Duodenal mucosa (tissue), 2 donors: Measurements from ENCODE around the gene PAQR5.
"Not testable (repeated sequence)": the region's sequence is repeated elsewhere in the genome, so short reads cannot be mapped to it uniquely, and the experiment has no call there.

ENCODE experiments used
- H3K27ac ChIP-seq: one replicate; pipeline ENCODE4 v1.7.0; 2013; ENCODE audit warnings: low read depth, low read length
- H3K27me3 ChIP-seq, 2 donors: one replicate each; pipeline ENCODE4 v1.7.0; 2013; ENCODE audit warnings: low read length in 2 of 2, control low read depth in 1 of 2; ENCODE audit not compliant: insufficient read depth in 2 of 2, control insufficient read depth in 1 of 2
- H3K36me3 ChIP-seq, 2 donors: one replicate each; pipeline ENCODE4 v1.7.0; 2013; ENCODE audit warnings: low read length in 2 of 2, control low read depth in 1 of 2; ENCODE audit not compliant: insufficient read depth in 2 of 2, control insufficient read depth in 1 of 2
- H3K4me1 ChIP-seq, 2 donors: one replicate each; pipeline ENCODE4 v1.7.0; 2013; ENCODE audit warnings: low read length in 2 of 2, control low read depth in 1 of 2; ENCODE audit not compliant: insufficient read depth in 2 of 2, control insufficient read depth in 1 of 2
- H3K4me3 ChIP-seq, 2 donors: one replicate each; pipeline ENCODE4 v1.7.0; 2013; ENCODE audit warnings: low read length in 2 of 2, low read depth in 1 of 2
- H3K9ac ChIP-seq, 2 donors: one replicate each; pipeline ENCODE4 v1.7.0; 2013; ENCODE audit warnings: low read length in 2 of 2, low read depth in 1 of 2
- H3K9me3 ChIP-seq, 2 donors: one replicate each; pipeline ENCODE4 v1.7.0; 2013; ENCODE audit warnings: low read length in 2 of 2, control low read depth in 1 of 2; ENCODE audit not compliant: control insufficient read depth in 1 of 2

PAQR5 gene

GRCh38 chr15:69293741-69294615 is 4.7 kb upstream of the PAQR5 start:
- Histone ChIP-seq H3K36me3 (no peaks in the 10 kb centered on the region), H3K27ac (no peak overlapping the region), H3K27me3 (peaks cover 0 to 3% of the 10 kb centered on the region in 2 donors), H3K9me3 (no peaks in the 10 kb centered on the region), H3K4me1 (peaks cover 0 to 20% of the 10 kb centered on the region in 2 donors), H3K9ac (no peak overlapping the region), H3K4me3 (no peak overlapping the region)

GRCh38 chr15:69296606-69297005 is 2.1 kb upstream of the PAQR5 start:
- Histone ChIP-seq H3K9me3 (no peaks in the 10 kb centered on the region), H3K27me3 (peaks cover 9 to 10% of the 10 kb centered on the region in 2 donors), H3K4me3 (no peak overlapping the region), H3K27ac (no peak overlapping the region), H3K9ac (no peak overlapping the region), H3K36me3 (no peaks in the 10 kb centered on the region), H3K4me1 (peaks cover 7 to 11% of the 10 kb centered on the region in 2 donors)

- H3K36me3 ChIP-seq = no peaks in the 10 kb centered on the region
- no peaks in the 10 kb centered on the region for H3K9me3 ChIP-seq
- no peak overlapping the region for H3K9ac ChIP-seq
- H3K27me3 ChIP-seq = peaks cover 9 to 10% of the 10 kb centered on the region in 2 donors
- no peak overlapping the region for H3K4me3 ChIP-seq
- no peak overlapping the region for H3K27ac ChIP-seq
- H3K4me1 ChIP-seq = peaks cover 7 to 15% of the 10 kb centered on the region in 2 donors
Observed at GRCh38 chr15:69297642-69298353, 914 bp upstream of the PAQR5 start.

- Histone ChIP-seq H3K9ac (no peak overlapping the region), H3K27ac (no peak overlapping the region), H3K4me1 (peaks cover 7 to 15% of the 10 kb centered on the region in 2 donors), H3K36me3 (no peaks in the 10 kb centered on the region), H3K9me3 (no peaks in the 10 kb centered on the region), H3K4me3 (peak overlapping the region in 1 of 2 donors; percentile 66), H3K27me3 (peaks cover 9 to 10% of the 10 kb centered on the region in 2 donors)
Observed at GRCh38 chr15:69298354-69298696, 387 bp upstream of the PAQR5 start.

- H3K27ac ChIP-seq = peak overlapping the region; percentile 13
- no peaks in the 10 kb centered on the region for H3K9me3 ChIP-seq
- H3K9ac ChIP-seq = no peak overlapping the region
- peaks cover 7 to 15% of the 10 kb centered on the region in 2 donors for H3K4me1 ChIP-seq
- H3K27me3 ChIP-seq = peaks cover 9 to 10% of the 10 kb centered on the region in 2 donors
- H3K4me3 ChIP-seq = peak overlapping the region; percentile 45 to 66
- H3K36me3 ChIP-seq = no peaks in the 10 kb centered on the region
Observed at GRCh38 chr15:69299451-69299886, 757 bp downstream of the PAQR5 start.

GRCh38 chr15:69299943-69300588 is 1.4 kb downstream of the PAQR5 start:
- no peak overlapping the region for H3K27ac ChIP-seq
- peaks cover 9 to 10% of the 10 kb centered on the region in 2 donors for H3K27me3 ChIP-seq
- H3K4me1 ChIP-seq = peaks cover 7 to 15% of the 10 kb centered on the region in 2 donors
- H3K4me3 ChIP-seq = peak overlapping the region; percentile 26 to 66
- H3K9ac ChIP-seq = no peak overlapping the region
- no peaks in the 10 kb centered on the region for H3K9me3 ChIP-seq
- H3K36me3 ChIP-seq = no peaks in the 10 kb centered on the region

- Histone ChIP-seq H3K4me1 (peaks cover 7 to 15% of the 10 kb centered on the region in 2 donors), H3K27me3 (peaks cover 6 to 10% of the 10 kb centered on the region in 2 donors)
- not testable (repeated sequence) for H3K9ac ChIP-seq, H3K36me3 ChIP-seq, H3K9me3 ChIP-seq, H3K4me3 ChIP-seq, H3K27ac ChIP-seq
Observed at GRCh38 chr15:69301101-69301500, 2.4 kb downstream of the PAQR5 start.

GRCh38 chr15:69302087-69302486 is 3.4 kb downstream of the PAQR5 start:
- H3K27me3 ChIP-seq = peaks cover 6 to 10% of the 10 kb centered on the region in 2 donors
- not testable (repeated sequence) for H3K9me3 ChIP-seq, H3K27ac ChIP-seq, H3K9ac ChIP-seq, H3K4me3 ChIP-seq, H3K36me3 ChIP-seq
- peaks cover 7 to 12% of the 10 kb centered on the region in 2 donors for H3K4me1 ChIP-seq

- Histone ChIP-seq H3K9me3 (no peaks in the 10 kb centered on the region), H3K36me3 (no peaks in the 10 kb centered on the region), H3K4me1 (peaks cover 7 to 20% of the 10 kb centered on the region in 2 donors), H3K27ac (no peak overlapping the region), H3K9ac (no peak overlapping the region), H3K27me3 (peaks cover 6 to 10% of the 10 kb centered on the region in 2 donors), H3K4me3 (no peak overlapping the region)
Observed at GRCh38 chr15:69302929-69303328, 4.2 kb downstream of the PAQR5 start.
